Neural progenitor cell (in vitro differentiated cells): Measurements from ENCODE around the gene OGG1. TPM values are rescaled to one million over a fixed set of nuclear protein-coding genes. Genes with fewer than 3 reads are reported as not detected.

Experiments used
- DNase-seq: peaks from one replicate; pipeline ENCODE4 v3.0.0-alpha.2; 2016; ENCODE audit warnings: low spot score
- H2AFZ ChIP-seq: fragments of 200-600 bp; sonication (generic); replicated peaks from 2 replicates; pipeline ENCODE4 v1.6.1; 2016; ENCODE audit warnings: antibody characterized with exemption
- H3F3A ChIP-seq: fragments of 200-600 bp; sonication (generic); 2 replicates; pipeline ENCODE4 v1.6.1; 2016; ENCODE audit warnings: antibody characterized with exemption, low read depth
- H3K27ac ChIP-seq: fragments of 200-600 bp; sonication (generic); 2 replicates; pipeline ENCODE4 v1.5.1; 2016; ENCODE audit warnings: mild to moderate bottlenecking
- H3K27me3 ChIP-seq: fragments of 200-600 bp; sonication (generic); 2 replicates; pipeline ENCODE4 v1.6.1; 2016; ENCODE audit warnings: mild to moderate bottlenecking, moderate library complexity
- H3K36me3 ChIP-seq: fragments of 200-600 bp; sonication (generic); 2 replicates; pipeline ENCODE4 v1.5.1; 2016
- H3K4me1 ChIP-seq: fragments of 200-600 bp; sonication (generic); 2 replicates; pipeline ENCODE4 v1.6.1; 2016; ENCODE audit warnings: mixed run types
- H3K4me2 ChIP-seq: fragments of 200-600 bp; sonication (generic); 2 replicates; pipeline ENCODE4 v1.6.1; 2016
- H3K4me3 ChIP-seq: fragments of 200-600 bp; sonication (generic); 2 replicates; pipeline ENCODE4 v1.5.1; 2016
- H3K79me2 ChIP-seq: fragments of 200-600 bp; sonication (generic); 2 replicates; pipeline ENCODE4 v1.6.1; 2016; ENCODE audit warnings: low read depth
- H3K9ac ChIP-seq: fragments of 200-600 bp; sonication (generic); 2 replicates; pipeline ENCODE4 v1.6.1; 2016
- H3K9me3 ChIP-seq: fragments of 200-600 bp; sonication (generic); 2 replicates; pipeline ENCODE4 v1.5.1; 2016; ENCODE audit warnings: low read depth
- H4K20me1 ChIP-seq: fragments of 200-600 bp; sonication (generic); 2 replicates; pipeline ENCODE4 v1.6.1; 2016; ENCODE audit warnings: low read depth
- H3K27ac Mint-ChIP-seq: 3 replicates; pipeline ENCODE4 v1.8.0; 2021; ENCODE audit warnings: mixed read lengths
- H3K27me3 Mint-ChIP-seq: 2 replicates; pipeline ENCODE4 v1.8.0; 2022; ENCODE audit warnings: low read depth, mild to moderate bottlenecking, inconsistent platforms, moderate library complexity, mixed read lengths; ENCODE audit not compliant: insufficient read depth
- H3K36me3 Mint-ChIP-seq: 3 replicates; pipeline ENCODE4 v1.8.0; 2021; ENCODE audit warnings: mixed read lengths
- H3K4me1 Mint-ChIP-seq: 3 replicates; pipeline ENCODE4 v1.8.0; 2021; ENCODE audit warnings: mixed read lengths
- H3K4me3 Mint-ChIP-seq: 3 replicates; pipeline ENCODE4 v1.8.0; 2021; ENCODE audit warnings: mild to moderate bottlenecking, moderate library complexity, mixed read lengths
- H3K9me3 Mint-ChIP-seq: 3 replicates; pipeline ENCODE4 v1.8.0; 2020; ENCODE audit warnings: mixed read lengths
- EZH2 ChIP-seq: fragments of 200-600 bp; sonication (generic); IDR thresholded peaks from 2 replicates; pipeline ENCODE4 v1.6.1; 2017; ENCODE audit warnings: antibody characterized with exemption, mild to moderate bottlenecking, moderate library complexity
- EZH2phosphoT487 ChIP-seq: fragments of 200-600 bp; sonication (generic); IDR thresholded peaks from 2 replicates; pipeline ENCODE4 v1.6.1; 2017; ENCODE audit warnings: antibody characterized with exemption
- total RNA-seq: library from RNA; depleted of rRNA; stranded (reverse); fragments of >200 nt; gene quantifications from 2 replicates; pipeline ENCODE4 v1.2.3, GENCODE V29; 2015; ENCODE audit warnings: low replicate concordance
- TF ChIP-seq, protein P1 (sequence below): fragments of 200-600 bp; sonication (generic); IDR thresholded peaks from 2 replicates; pipeline ENCODE4 v1.5.1; 2017; ENCODE audit warnings: antibody characterized with exemption, mild to moderate bottlenecking

Gene OGG1
- total RNA-seq, 1 donor from 2014 or later = 15.8 TPM

DNA sequence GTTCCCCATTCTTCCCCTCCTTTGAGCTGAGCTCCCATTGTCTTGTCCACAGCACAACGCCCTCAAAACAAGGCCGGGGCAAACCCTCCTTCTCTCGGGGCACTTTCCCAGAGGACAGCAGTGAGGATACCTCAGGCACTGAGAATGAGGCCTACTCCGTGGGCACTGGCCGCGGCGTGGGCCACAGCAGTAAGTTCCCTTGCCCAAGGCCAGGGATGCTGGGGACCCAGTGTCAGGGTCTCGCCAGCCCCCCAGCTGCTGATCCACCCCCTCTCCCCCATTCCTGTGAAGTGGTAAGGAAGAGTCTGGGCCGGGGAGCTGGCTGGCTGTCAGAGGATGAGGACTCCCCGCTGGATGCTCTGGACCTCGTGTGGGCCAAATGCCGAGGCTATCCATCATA, 4.2 kb upstream of the OGG1 start:
- Mint-ChIP-seq H3K4me1 (peaks cover 11% of the 10 kb centered on the region), H3K27me3 (peaks cover 4% of the 10 kb centered on the region), H3K9me3 (no peaks in the 10 kb centered on the region), H3K4me3 (no peak overlapping the region), H3K36me3 (peaks cover 29% of the 10 kb centered on the region), H3K27ac (no peak overlapping the region)
- TF ChIP-seq EZH2 (no peak), EZH2phosphoT487 (no peak)
- TF ChIP-seq, protein P1, sequence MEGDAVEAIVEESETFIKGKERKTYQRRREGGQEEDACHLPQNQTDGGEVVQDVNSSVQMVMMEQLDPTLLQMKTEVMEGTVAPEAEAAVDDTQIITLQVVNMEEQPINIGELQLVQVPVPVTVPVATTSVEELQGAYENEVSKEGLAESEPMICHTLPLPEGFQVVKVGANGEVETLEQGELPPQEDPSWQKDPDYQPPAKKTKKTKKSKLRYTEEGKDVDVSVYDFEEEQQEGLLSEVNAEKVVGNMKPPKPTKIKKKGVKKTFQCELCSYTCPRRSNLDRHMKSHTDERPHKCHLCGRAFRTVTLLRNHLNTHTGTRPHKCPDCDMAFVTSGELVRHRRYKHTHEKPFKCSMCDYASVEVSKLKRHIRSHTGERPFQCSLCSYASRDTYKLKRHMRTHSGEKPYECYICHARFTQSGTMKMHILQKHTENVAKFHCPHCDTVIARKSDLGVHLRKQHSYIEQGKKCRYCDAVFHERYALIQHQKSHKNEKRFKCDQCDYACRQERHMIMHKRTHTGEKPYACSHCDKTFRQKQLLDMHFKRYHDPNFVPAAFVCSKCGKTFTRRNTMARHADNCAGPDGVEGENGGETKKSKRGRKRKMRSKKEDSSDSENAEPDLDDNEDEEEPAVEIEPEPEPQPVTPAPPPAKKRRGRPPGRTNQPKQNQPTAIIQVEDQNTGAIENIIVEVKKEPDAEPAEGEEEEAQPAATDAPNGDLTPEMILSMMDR = no peak
- Histone ChIP-seq H4K20me1 (no peaks in the 10 kb centered on the region), H3K4me3 (no peak overlapping the region), H3K4me1 (peaks cover 4% of the 10 kb centered on the region), H3K27me3 (no peaks in the 10 kb centered on the region), H3K36me3 (no peaks in the 10 kb centered on the region), H3K9me3 (no peaks in the 10 kb centered on the region), H3K9ac (no peak overlapping the region), H3K4me2 (no peak overlapping the region), H2AFZ (no peak overlapping the region), H3F3A (peaks cover 26% of the 10 kb centered on the region), H3K79me2 (peaks cover 4% of the 10 kb centered on the region), H3K27ac (no peak overlapping the region)
- no peak for DNase-seq

DNA sequence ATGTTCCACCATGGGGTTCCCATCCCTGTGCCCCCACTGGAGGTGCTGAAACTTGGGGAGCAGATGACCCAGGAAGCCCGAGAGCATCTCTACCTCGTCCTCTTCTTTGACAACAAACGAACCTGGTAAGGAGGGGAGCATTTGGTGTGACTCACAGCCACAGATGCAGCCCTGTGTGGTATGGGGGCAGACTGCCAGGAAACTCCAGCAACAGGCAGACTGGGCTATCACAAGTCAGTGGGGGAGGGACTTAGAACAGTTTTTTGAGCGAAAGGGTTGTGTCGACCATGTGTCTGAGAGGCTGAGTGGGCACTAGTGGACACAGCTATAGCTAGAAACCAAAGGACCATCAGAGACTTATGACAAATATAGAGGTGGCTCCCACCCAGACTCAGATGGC, 3.4 kb upstream of the OGG1 start:
- Histone ChIP-seq H3K79me2 (peaks cover 12% of the 10 kb centered on the region), H3K9me3 (no peaks in the 10 kb centered on the region), H3K36me3 (no peaks in the 10 kb centered on the region), H3K4me3 (no peak overlapping the region), H3K9ac (no peak overlapping the region), H2AFZ (no peak overlapping the region), H3K27me3 (no peaks in the 10 kb centered on the region), H3K4me1 (peaks cover 4% of the 10 kb centered on the region), H3K4me2 (no peak overlapping the region), H4K20me1 (no peaks in the 10 kb centered on the region), H3F3A (peaks cover 27% of the 10 kb centered on the region), H3K27ac (no peak overlapping the region)
- no peak overlapping the region for H3K4me3 Mint-ChIP-seq
- H3K4me1 Mint-ChIP-seq = peaks cover 18% of the 10 kb centered on the region
- peaks cover 4% of the 10 kb centered on the region for H3K27me3 Mint-ChIP-seq
- H3K36me3 Mint-ChIP-seq = peaks cover 27% of the 10 kb centered on the region
- H3K9me3 Mint-ChIP-seq = no peaks in the 10 kb centered on the region
- H3K27ac Mint-ChIP-seq = no peak overlapping the region
- no peak for DNase-seq
- TF ChIP-seq EZH2phosphoT487 = no peak
- TF ChIP-seq, protein P1 = no peak
- TF ChIP-seq EZH2 = no peak

DNA sequence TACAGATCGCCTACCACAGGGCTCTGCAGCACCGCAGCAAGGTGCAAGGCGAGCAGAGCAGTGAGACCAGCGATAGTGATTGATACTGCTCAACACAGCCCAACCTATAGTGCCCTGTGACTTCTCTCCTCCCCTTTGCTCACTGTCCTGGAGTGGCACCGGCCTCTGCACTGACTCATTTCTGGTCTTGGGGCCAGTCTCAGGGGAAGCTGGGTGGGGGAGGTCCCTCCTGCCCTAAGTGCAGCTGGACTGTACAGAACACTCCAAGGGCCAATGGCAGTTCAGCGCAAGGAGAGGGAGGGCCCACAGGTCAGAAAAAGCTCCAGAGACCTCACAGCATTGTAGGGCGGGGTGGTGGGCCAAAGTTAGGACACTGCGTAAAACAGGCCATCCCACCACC, 2.5 kb upstream of the OGG1 start:
- Mint-ChIP-seq H3K4me1 (peaks cover 18% of the 10 kb centered on the region), H3K27me3 (peaks cover 4% of the 10 kb centered on the region), H3K9me3 (no peaks in the 10 kb centered on the region), H3K36me3 (peaks cover 34% of the 10 kb centered on the region), H3K27ac (no peak overlapping the region), H3K4me3 (no peak overlapping the region)
- Histone ChIP-seq H4K20me1 (no peaks in the 10 kb centered on the region), H3K36me3 (no peaks in the 10 kb centered on the region), H3K4me1 (peaks cover 4% of the 10 kb centered on the region), H3K27ac (no peak overlapping the region), H3F3A (peaks cover 27% of the 10 kb centered on the region), H3K4me2 (no peak overlapping the region), H3K9ac (no peak overlapping the region), H2AFZ (no peak overlapping the region), H3K27me3 (no peaks in the 10 kb centered on the region), H3K4me3 (no peak overlapping the region), H3K79me2 (peaks cover 16% of the 10 kb centered on the region), H3K9me3 (no peaks in the 10 kb centered on the region)
- no peak for TF ChIP-seq EZH2
- TF ChIP-seq EZH2phosphoT487 = no peak
- TF ChIP-seq, protein P1 = no peak
- DNase-seq = no peak
